NK-92 (cell line): ENCODE data around the gene EDAR.

Experiments
- DNase-seq: peaks from one replicate; lab custom pipeline; 2025; ENCODE audit not compliant: unreplicated experiment; lab: John Stamatoyannopoulos, UW

The EDAR gene

DNA sequence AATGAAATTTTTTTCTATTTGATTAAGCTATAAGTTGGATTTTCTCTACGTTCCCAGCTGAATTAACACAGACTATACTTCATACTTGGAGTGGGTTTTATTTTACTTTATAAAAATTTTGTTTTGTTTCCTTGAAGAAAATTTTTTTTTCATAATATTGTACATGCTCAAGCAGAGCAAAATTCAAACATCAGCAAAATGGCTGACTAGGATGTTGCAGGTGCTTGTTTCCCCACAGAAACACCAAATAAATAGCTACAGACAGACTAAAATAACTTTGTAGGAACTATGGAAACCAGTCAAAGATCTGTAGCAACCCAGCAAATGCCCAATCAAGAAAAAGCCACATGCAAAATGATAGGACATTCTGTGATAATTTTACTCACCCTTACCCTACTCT is 120.1 kb downstream of the EDAR start:
- no peak for DNase-seq

DNA sequence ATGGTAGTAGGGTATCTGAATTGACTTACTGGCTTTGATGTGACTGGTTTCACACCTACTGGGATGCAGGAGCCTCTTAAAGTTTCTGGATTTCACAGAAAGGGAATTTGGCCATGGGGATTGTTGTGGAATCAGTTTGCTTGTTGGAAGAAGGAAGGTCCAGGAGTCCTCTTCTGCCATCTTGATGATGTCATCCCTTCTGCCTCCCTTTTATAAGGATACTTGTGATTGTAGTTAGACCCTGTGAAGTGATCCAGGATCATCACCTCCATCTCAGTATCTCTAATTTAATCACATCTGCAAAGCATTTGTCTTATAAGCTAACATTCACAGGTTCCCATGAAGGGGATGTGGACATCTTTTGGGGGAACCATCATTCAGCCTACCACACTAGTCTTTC is 123.0 kb downstream of the EDAR start:
- no peak for DNase-seq

DNA sequence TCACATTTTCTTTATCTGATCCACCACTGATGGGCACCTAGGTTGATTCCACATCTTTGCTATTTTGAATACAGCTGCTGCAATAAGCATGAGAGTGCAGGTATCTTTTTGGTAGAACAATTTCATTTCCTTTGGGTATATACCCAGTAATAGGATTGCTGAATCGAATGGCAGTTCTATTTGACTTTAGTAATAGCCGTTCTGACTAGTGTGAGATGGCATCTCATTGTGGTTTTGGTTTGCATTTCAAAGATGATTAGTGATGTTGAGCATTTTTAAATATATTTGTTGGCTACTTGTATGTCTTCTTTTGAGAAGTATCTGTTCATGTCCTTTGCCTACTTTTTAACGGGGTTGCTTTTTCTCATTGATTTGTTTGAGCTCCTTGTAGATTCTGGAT is 130.1 kb downstream of the EDAR start:
- no peak for DNase-seq

DNA sequence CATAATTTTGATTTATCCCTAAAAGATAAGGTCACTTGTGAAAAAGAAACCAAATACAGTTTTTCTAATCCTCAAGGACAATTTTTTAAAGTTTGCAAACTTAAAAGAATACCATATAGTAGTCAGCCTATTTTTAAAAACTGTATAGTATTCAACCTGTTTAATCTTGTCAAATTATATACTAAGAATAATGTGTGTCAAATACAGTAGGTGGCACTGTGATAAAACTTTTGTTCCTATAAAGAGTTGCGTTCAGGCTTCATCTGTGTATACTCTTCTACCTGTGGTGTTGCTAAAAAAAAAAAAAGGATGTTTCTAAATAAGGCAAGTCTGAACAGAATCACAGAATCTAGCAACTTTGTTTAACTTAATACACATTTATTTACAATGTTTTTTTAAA is 133.8 kb downstream of the EDAR start:
- no peak for DNase-seq

DNA sequence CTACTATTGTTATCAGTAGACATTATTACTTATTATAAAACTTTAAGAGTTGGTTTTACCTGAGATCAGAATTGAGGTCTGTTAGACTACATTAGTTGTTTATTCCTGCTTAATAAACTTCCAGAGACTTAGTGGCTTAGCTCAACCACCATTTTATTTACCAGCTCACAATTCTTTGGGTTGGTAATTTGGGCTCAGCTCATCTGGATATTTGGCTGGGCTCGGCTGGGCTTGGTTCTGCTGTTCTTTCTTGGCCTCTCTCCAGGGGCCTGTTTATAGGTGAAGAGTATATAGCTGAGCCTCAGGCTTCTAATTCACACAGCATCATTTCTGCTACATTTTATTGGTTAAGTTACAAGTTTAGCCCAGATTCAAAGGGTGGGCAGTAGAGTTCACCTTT is 134.5 kb downstream of the EDAR start:
- no peak for DNase-seq

DNA sequence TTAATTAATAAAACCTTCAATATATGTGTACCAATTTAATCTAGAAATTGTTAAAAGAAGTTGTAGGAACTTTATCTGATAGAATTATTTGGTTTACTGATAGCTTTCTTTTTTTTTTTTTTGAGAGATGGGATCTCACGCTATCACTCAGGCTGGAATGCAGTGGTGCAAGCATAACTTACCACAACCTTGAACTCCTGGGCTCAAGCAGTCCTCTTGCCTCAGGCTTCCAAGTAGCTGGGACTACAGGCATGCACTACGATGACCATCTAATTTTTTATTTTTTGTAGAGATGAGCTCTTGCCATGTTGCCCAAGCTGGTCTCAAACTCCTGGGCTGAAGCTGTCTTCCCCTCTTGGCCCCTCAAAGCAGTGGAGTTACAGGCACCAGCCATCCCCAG is 135.6 kb downstream of the EDAR start:
- DNase-seq: no peak

DNA sequence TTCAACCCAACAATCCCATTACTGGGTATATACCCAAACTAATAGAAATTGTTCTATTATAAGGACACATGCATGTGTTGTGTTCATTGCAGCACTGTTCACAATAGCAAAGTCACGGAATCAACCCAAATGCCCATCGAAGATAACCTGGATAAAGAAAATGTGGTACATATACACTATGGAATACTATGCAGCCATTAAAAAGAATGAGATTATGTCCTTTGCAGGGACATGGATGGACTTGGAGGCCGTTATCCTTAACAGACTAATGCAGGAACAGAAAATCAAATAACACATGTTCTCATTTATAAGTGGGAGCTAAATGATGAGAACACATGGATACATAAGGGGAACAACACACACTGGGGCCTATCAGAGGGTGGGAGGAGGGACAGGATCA is 136.6 kb downstream of the EDAR start:
- no peak for DNase-seq

DNA sequence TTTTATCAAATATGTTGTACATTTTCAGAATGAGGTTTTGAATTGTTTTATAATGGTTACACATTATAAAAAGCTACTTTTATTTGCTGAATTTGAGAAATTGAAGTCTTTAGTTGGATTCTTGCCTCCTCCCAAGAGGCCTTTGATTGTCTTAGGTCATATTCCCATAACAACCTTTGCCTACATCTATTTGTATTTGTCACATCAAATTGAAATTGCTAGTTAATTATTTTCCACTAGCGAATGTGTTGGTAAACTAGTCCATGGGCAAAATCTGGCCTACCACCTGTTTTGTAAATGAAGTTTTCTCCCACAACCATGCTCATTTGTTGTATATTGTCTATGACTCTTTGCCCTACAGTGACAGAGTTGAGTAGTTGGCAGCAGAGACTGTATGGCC is 142.0 kb downstream of the EDAR start:
- DNase-seq: no peak

DNA sequence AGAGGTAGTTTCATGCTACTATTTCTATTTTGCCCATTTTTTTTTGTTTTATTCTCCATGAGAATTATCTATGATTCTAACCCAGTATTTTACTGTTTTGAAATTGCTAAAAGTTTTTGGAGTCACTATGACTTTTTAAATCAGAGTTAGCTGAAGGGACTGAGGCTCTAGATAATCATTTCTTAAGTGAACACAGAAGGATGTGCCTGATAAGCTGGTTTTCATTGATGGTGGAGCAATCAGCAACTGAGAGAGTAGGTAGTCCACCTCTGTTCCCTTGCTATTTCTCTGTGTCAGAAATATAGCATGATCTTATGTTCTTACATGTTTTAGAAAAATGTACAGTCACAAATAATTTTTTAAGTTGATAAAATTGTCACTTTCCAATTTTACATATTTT is 143.1 kb downstream of the EDAR start:
- no peak for DNase-seq
